Trophoblast cell (in vitro differentiated cells and primary cell): Measurements from ENCODE around the gene UGCG.

ENCODE experiments used
- DNase-seq, 2 donors: peaks; one replicate each; pipeline ENCODE4 v3.0.0-alpha.2; 2016
- H2AFZ ChIP-seq: 2 replicates; pipeline ENCODE4 v1.6.1; 2013; ENCODE audit warnings: low read length, moderate library complexity, mild to moderate bottlenecking; ENCODE audit not compliant: insufficient read depth, poor library complexity
- H2AK5ac ChIP-seq: 2 replicates; pipeline ENCODE4 v1.6.1; 2013; ENCODE audit warnings: mild to moderate bottlenecking, low read length
- H2BK120ac ChIP-seq: 2 replicates; pipeline ENCODE4 v1.6.1; 2013; ENCODE audit warnings: low read length, mild to moderate bottlenecking, moderate library complexity; ENCODE audit not compliant: insufficient read depth, poor library complexity
- H2BK12ac ChIP-seq: 2 replicates; pipeline ENCODE4 v1.6.1; 2013; ENCODE audit warnings: mild to moderate bottlenecking, low read length, moderate library complexity
- H2BK5ac ChIP-seq: 2 replicates; pipeline ENCODE4 v1.6.1; 2013; ENCODE audit warnings: low read length, low read depth, moderate library complexity, mild to moderate bottlenecking; ENCODE audit not compliant: poor library complexity
- H3K14ac ChIP-seq: 2 replicates; pipeline ENCODE4 v1.6.1; 2013; ENCODE audit warnings: mild to moderate bottlenecking, low read length
- H3K18ac ChIP-seq: 2 replicates; pipeline ENCODE4 v1.6.1; 2013; ENCODE audit warnings: mild to moderate bottlenecking, low read length
- H3K23ac ChIP-seq: 2 replicates; pipeline ENCODE4 v1.6.1; 2013; ENCODE audit warnings: low read length
- H3K27ac ChIP-seq: 2 replicates; pipeline ENCODE4 v1.5.1; 2013; ENCODE audit warnings: low read depth, mild to moderate bottlenecking, inconsistent platforms, low read length, moderate library complexity
- H3K27me3 ChIP-seq: 2 replicates; pipeline ENCODE4 v1.6.1; 2013; ENCODE audit warnings: inconsistent platforms, mild to moderate bottlenecking, low read length, moderate library complexity; ENCODE audit not compliant: insufficient read depth
- H3K36me3 ChIP-seq, 2 experiments: 1 replicate in 1 of 2; 2 replicates in 1 of 2; pipeline ENCODE4 v1.6.1; 2013; ENCODE audit warnings: low read length in 2 of 2, mild to moderate bottlenecking in 2 of 2, moderate library complexity in 1 of 2; ENCODE audit not compliant: insufficient read depth in 2 of 2, control insufficient read depth in 1 of 2
- H3K4ac ChIP-seq: 2 replicates; pipeline ENCODE4 v1.6.1; 2013; ENCODE audit warnings: low read depth, mild to moderate bottlenecking, low read length, moderate library complexity
- H3K4me1 ChIP-seq, 2 experiments: 1 replicate in 1 of 2; 2 replicates in 1 of 2; pipeline ENCODE4 v1.6.1; 2013; ENCODE audit warnings: low read length in 2 of 2, mild to moderate bottlenecking in 2 of 2, moderate library complexity in 1 of 2; ENCODE audit not compliant: insufficient read depth in 2 of 2, control insufficient read depth in 1 of 2
- H3K4me2 ChIP-seq: 2 replicates; pipeline ENCODE4 v1.6.1; 2013; ENCODE audit warnings: inconsistent platforms, mild to moderate bottlenecking, low read length, moderate library complexity
- H3K4me3 ChIP-seq: 2 replicates; pipeline ENCODE4 v1.5.1; 2013; ENCODE audit warnings: mild to moderate bottlenecking, low read depth, low read length, inconsistent platforms
- H3K79me1 ChIP-seq: one replicate; pipeline ENCODE4 v1.6.1; 2013; ENCODE audit warnings: low read length
- H3K79me2 ChIP-seq: 2 replicates; pipeline ENCODE4 v1.6.1; 2013; ENCODE audit warnings: low read length, mild to moderate bottlenecking; ENCODE audit not compliant: control insufficient read depth, insufficient read depth, poor library complexity
- H3K9ac ChIP-seq: 2 replicates; pipeline ENCODE4 v1.6.1; 2013; ENCODE audit warnings: mild to moderate bottlenecking, low read length
- H3K9me3 ChIP-seq: 2 replicates; pipeline ENCODE4 v1.6.1; 2013; ENCODE audit warnings: low read depth, mild to moderate bottlenecking, control low read depth, inconsistent platforms, low read length; ENCODE audit not compliant: insufficient read depth
- H4K12ac ChIP-seq: 2 replicates; pipeline ENCODE4 v1.6.1; 2013; ENCODE audit warnings: low read depth, mild to moderate bottlenecking, low read length, moderate library complexity
- H4K8ac ChIP-seq: 2 replicates; pipeline ENCODE4 v1.6.1; 2013; ENCODE audit warnings: low read depth, mild to moderate bottlenecking, low read length, moderate library complexity
- H4K91ac ChIP-seq: one replicate; pipeline ENCODE4 v1.6.1; 2013; ENCODE audit warnings: low read depth, mild to moderate bottlenecking, low read length, moderate library complexity
- WGBS: extraction: QIAGEN DNeasy Blood & Tissue Kit; methylation state at CpG from one replicate; pipeline ENCODE4 v1.1.7; 2013; ENCODE audit warnings: missing lambda C conversion rate; ENCODE audit not compliant: insufficient read length, insufficient coverage; ENCODE audit errors: extremely low coverage; 5-methylcytosine and 5-hydroxymethylcytosine counted together

The UGCG gene

DNA sequence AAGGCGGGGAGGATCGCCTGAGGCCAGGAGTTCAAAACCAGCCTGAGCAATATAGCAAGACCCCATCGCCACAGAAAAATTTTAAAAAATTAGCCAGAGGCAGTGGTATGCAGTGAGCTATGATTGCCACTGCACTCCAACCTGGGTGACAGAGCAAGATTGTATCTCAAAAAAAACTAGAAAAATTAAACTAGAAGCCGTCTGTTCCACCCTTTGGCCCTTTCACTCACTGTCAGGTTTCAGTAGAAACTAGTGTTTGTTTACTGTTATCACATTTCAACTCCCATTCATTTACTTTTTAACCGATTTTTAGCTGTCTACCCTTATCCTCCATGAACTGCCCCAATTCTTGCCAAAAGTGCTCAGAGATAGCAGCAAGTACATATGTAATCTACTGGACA is 8.3 kb downstream of the UGCG start:
- Histone ChIP-seq H3K27ac (no peak overlapping the region), H3K9me3 (no peaks in the 10 kb centered on the region), H2BK120ac (no peak overlapping the region), H3K4ac (no peak overlapping the region), H3K4me2 (no peak overlapping the region), H3K79me1 (no peaks in the 10 kb centered on the region), H3K79me2 (peaks cover 2% of the 10 kb centered on the region), H2BK12ac (no peak overlapping the region), H3K23ac (no peak overlapping the region), H3K9ac (no peak overlapping the region), H3K18ac (no peak overlapping the region), H3K27me3 (no peaks in the 10 kb centered on the region), H2BK5ac (no peak overlapping the region), H3K36me3 (no peaks in the 10 kb centered on the region), H3K4me1 (peaks cover 2 to 6% of the 10 kb centered on the region in 2 experiments), H3K4me3 (no peak overlapping the region), H3K14ac (no peak overlapping the region), H4K12ac (no peak overlapping the region), H2AFZ (no peak overlapping the region), H4K8ac (no peak overlapping the region), H4K91ac (no peak overlapping the region), H2AK5ac (no peak overlapping the region)
- DNase-seq, result peak; percentile 92 to 99
- no CpG with 5 or more reads among the region's 5 CpGs for WGBS

DNA sequence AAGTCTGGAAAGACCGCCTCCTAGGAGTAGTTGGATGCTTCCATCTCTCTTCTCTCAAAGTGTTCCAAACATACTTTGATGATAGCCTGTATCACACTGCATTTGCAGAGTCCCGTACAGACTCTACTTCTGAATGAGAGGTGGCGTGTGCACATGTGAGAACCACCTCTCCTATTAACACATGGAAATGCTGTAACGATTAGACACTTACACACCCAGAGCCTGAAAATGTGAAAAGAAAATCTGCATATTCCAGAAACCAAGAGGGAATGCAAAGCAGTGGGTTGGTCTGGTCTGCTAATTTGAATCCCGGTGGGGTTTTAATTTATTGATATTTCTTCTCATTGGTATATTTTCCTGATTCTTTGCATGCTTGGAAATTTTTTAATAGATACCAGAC is 10.5 kb downstream of the UGCG start:
- no peak overlapping the region for H2BK5ac ChIP-seq
- H3K79me1 ChIP-seq, result no peaks in the 10 kb centered on the region
- no peak overlapping the region for H3K27ac ChIP-seq
- H2AK5ac ChIP-seq, result no peak overlapping the region
- H3K23ac ChIP-seq, result no peak overlapping the region
- no peak overlapping the region for H3K18ac ChIP-seq
- no peak overlapping the region for H2AFZ ChIP-seq
- no peaks in the 10 kb centered on the region for H3K36me3 ChIP-seq
- H3K14ac ChIP-seq, result no peak overlapping the region
- no peak overlapping the region for H2BK12ac ChIP-seq
- no peak overlapping the region for H3K4ac ChIP-seq
- H3K79me2 ChIP-seq, result no peaks in the 10 kb centered on the region
- H3K27me3 ChIP-seq, result no peaks in the 10 kb centered on the region
- WGBS, result no CpG with 5 or more reads among the region's 5 CpGs
- no peak overlapping the region for H3K4me3 ChIP-seq
- no peak overlapping the region for H4K91ac ChIP-seq
- H2BK120ac ChIP-seq, result no peak overlapping the region
- H3K4me1 ChIP-seq, result peaks cover 2 to 6% of the 10 kb centered on the region in 2 experiments
- no peak overlapping the region for H4K8ac ChIP-seq
- peak in 1 of 2 donors; percentile 22 for DNase-seq
- no peak overlapping the region for H3K9ac ChIP-seq
- no peaks in the 10 kb centered on the region for H3K9me3 ChIP-seq
- H4K12ac ChIP-seq, result no peak overlapping the region
- no peak overlapping the region for H3K4me2 ChIP-seq

DNA sequence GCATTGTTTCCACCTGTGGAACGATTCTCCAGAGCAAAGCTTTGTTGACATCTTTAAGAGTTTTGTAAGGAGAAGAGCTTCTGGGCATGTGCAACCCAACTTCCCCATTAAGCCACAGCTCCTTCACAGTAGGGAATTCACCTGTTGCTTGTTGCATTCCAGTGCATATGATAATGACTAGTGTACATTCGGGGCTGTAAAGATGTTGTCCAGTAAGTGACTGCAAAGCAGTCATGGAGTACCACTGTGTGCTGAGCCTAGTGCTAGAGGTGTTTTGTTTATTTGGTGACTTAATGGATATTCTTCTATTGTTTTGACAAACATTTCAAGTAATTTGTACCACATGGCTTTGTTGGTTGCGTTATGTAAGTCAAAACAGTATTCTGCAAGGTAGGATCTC is 12.8 kb downstream of the UGCG start:
- DNase-seq, result peak; percentile 17 to 40
- Histone ChIP-seq H3K79me2 (no peaks in the 10 kb centered on the region), H3K4me2 (no peak overlapping the region), H2BK12ac (no peak overlapping the region), H4K91ac (no peak overlapping the region), H3K18ac (no peak overlapping the region), H3K9me3 (no peaks in the 10 kb centered on the region), H4K12ac (no peak overlapping the region), H2AFZ (no peak overlapping the region), H3K14ac (no peak overlapping the region), H3K9ac (no peak overlapping the region), H3K4me3 (no peak overlapping the region), H3K27me3 (no peaks in the 10 kb centered on the region), H2BK120ac (no peak overlapping the region), H3K4ac (no peak overlapping the region), H3K23ac (no peak overlapping the region), H3K27ac (no peak overlapping the region), H2BK5ac (no peak overlapping the region), H3K79me1 (no peaks in the 10 kb centered on the region), H3K36me3 (no peaks in the 10 kb centered on the region), H3K4me1 (no peaks in the 10 kb centered on the region), H4K8ac (no peak overlapping the region), H2AK5ac (no peak overlapping the region)
- WGBS, result no CpG with 5 or more reads among the region's 3 CpGs

DNA sequence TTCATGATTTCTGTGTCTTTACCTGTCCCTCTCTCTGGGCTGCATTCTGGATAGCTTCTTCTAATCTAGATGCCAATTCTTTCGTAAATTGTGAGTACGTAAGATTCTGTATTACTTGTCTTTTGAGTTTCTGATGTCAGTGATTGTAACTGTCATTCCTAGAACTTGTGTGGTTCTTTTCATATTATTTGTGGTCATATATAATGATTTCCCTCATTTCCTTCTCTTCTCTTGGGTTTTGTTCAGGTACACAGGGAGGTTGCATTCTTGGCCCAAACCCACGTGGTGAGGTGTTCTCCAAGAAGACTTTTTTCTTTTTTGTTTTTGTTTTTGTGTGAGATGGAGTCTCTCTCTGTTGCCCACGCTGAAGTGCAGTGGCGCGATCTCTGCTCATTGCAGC is 13.8 kb downstream of the UGCG start:
- H2BK5ac ChIP-seq, result no peak overlapping the region
- H3K4ac ChIP-seq, result no peak overlapping the region
- no peak overlapping the region for H2BK120ac ChIP-seq
- no peak overlapping the region for H3K18ac ChIP-seq
- H3K4me1 ChIP-seq, result no peaks in the 10 kb centered on the region
- no peak overlapping the region for H3K14ac ChIP-seq
- H4K8ac ChIP-seq, result no peak overlapping the region
- H4K12ac ChIP-seq, result no peak overlapping the region
- no peak overlapping the region for H4K91ac ChIP-seq
- no peaks in the 10 kb centered on the region for H3K79me1 ChIP-seq
- no peak overlapping the region for H3K4me3 ChIP-seq
- no peak overlapping the region for H2AK5ac ChIP-seq
- no peak overlapping the region for H2AFZ ChIP-seq
- no peaks in the 10 kb centered on the region for H3K9me3 ChIP-seq
- no peak overlapping the region for H2BK12ac ChIP-seq
- H3K9ac ChIP-seq, result no peak overlapping the region
- H3K27ac ChIP-seq, result no peak overlapping the region
- H3K36me3 ChIP-seq, result no peaks in the 10 kb centered on the region
- H3K27me3 ChIP-seq, result no peaks in the 10 kb centered on the region
- WGBS, result no CpG with 5 or more reads among the region's 6 CpGs
- DNase-seq, result no peak
- H3K79me2 ChIP-seq, result no peaks in the 10 kb centered on the region
- no peak overlapping the region for H3K23ac ChIP-seq
- H3K4me2 ChIP-seq, result no peak overlapping the region
